SK-N-SH treated with all-trans-retinoic acid at 6 μM for 48 hours (cell line): ENCODE results near the gene TMEM125.

Experiments
- BACH2 ChIP-seq: fragments of 250-450 bp; sonication (Bioruptor Pico); IDR thresholded peaks from 2 replicates; pipeline ENCODE4 v1.9.0; 2021; ENCODE audit warnings: mild to moderate bottlenecking, borderline replicate concordance
- GLIS3 ChIP-seq: fragments of 250-450 bp; sonication (Bioruptor Pico); IDR thresholded peaks from 2 replicates; pipeline ENCODE4 v1.5.0; 2020; ENCODE audit warnings: mild to moderate bottlenecking, moderate library complexity
- RARB ChIP-seq: fragments of 250-450 bp; sonication (Bioruptor Pico); IDR thresholded peaks from 2 replicates; pipeline ENCODE4 v1.8.0; 2021; ENCODE audit warnings: mild to moderate bottlenecking, moderate library complexity
- SNAI2 ChIP-seq: fragments of 250-450 bp; sonication (Bioruptor Pico); IDR thresholded peaks from 2 replicates; pipeline ENCODE4 v1.5.0; 2020; ENCODE audit warnings: mild to moderate bottlenecking, moderate library complexity
- ZFP3 ChIP-seq: fragments of 250-450 bp; sonication (Bioruptor Pico); IDR thresholded peaks from 2 replicates; pipeline ENCODE4 v1.5.0; 2020; ENCODE audit warnings: mild to moderate bottlenecking, moderate library complexity
- ZFP30 ChIP-seq: fragments of 450-650 bp; formaldehyde crosslinking; IDR thresholded peaks from 2 replicates; pipeline ENCODE4 v1.5.0; 2022; ENCODE audit warnings: mild to moderate bottlenecking, moderate library complexity
- TF ChIP-seq, protein P1 (sequence below): fragments of 250-450 bp; sonication (Bioruptor Pico); IDR thresholded peaks from 2 replicates; pipeline ENCODE4 v1.8.0; 2021; ENCODE audit warnings: low read depth, mild to moderate bottlenecking, moderate library complexity, borderline replicate concordance
- TF ChIP-seq, protein P2 (sequence below): fragments of 250-450 bp; sonication (Bioruptor Pico); IDR thresholded peaks from 2 replicates; pipeline ENCODE4 v1.8.0; 2020; ENCODE audit warnings: mild to moderate bottlenecking, moderate library complexity, borderline replicate concordance
- TF ChIP-seq, protein P3 (sequence below): fragments of 250-450 bp; sonication (Bioruptor Pico); IDR thresholded peaks from 2 replicates; pipeline ENCODE4 v1.5.0; 2020; ENCODE audit warnings: mild to moderate bottlenecking, moderate library complexity

DNA sequence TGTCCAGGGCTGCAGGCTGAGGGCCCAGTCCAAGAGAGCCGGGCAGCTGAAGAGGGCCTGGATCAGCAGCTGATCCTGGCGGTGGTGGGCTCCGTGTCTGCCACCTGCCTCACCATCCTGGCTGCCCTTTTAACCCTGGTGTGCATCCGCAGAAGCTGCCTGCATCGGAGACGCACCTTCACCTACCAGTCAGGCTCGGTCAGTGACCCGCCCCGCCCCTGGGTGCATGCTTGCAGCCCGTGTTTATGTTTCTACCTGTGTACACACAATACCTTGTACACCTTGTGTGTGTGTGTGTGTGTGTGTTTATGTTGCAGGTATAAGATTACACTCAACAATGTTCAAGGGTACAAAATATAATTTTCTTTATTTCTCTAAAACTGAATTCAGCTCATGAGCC is 44.0 kb downstream of the TMEM125 start:
- no peak for TF ChIP-seq ZFP30 (CRISPR knock-in tag)
- no peak for TF ChIP-seq GLIS3
- no peak for TF ChIP-seq ZFP3 (CRISPR knock-in tag)
- no peak for TF ChIP-seq RARB
- TF ChIP-seq, protein P1, sequence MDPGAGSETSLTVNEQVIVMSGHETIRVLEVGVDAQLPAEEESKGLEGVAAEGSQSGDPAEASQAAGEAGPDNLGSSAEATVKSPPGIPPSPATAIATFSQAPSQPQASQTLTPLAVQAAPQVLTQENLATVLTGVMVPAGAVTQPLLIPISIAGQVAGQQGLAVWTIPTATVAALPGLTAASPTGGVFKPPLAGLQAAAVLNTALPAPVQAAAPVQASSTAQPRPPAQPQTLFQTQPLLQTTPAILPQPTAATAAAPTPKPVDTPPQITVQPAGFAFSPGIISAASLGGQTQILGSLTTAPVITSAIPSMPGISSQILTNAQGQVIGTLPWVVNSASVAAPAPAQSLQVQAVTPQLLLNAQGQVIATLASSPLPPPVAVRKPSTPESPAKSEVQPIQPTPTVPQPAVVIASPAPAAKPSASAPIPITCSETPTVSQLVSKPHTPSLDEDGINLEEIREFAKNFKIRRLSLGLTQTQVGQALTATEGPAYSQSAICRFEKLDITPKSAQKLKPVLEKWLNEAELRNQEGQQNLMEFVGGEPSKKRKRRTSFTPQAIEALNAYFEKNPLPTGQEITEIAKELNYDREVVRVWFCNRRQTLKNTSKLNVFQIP (CRISPR knock-in tag) = no peak
- TF ChIP-seq, protein P2, sequence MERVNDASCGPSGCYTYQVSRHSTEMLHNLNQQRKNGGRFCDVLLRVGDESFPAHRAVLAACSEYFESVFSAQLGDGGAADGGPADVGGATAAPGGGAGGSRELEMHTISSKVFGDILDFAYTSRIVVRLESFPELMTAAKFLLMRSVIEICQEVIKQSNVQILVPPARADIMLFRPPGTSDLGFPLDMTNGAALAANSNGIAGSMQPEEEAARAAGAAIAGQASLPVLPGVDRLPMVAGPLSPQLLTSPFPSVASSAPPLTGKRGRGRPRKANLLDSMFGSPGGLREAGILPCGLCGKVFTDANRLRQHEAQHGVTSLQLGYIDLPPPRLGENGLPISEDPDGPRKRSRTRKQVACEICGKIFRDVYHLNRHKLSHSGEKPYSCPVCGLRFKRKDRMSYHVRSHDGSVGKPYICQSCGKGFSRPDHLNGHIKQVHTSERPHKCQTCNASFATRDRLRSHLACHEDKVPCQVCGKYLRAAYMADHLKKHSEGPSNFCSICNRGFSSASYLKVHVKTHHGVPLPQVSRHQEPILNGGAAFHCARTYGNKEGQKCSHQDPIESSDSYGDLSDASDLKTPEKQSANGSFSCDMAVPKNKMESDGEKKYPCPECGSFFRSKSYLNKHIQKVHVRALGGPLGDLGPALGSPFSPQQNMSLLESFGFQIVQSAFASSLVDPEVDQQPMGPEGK (CRISPR knock-in tag) = no peak
- no peak for TF ChIP-seq BACH2 (CRISPR knock-in tag)
- no peak for TF ChIP-seq SNAI2
- TF ChIP-seq, protein P3, sequence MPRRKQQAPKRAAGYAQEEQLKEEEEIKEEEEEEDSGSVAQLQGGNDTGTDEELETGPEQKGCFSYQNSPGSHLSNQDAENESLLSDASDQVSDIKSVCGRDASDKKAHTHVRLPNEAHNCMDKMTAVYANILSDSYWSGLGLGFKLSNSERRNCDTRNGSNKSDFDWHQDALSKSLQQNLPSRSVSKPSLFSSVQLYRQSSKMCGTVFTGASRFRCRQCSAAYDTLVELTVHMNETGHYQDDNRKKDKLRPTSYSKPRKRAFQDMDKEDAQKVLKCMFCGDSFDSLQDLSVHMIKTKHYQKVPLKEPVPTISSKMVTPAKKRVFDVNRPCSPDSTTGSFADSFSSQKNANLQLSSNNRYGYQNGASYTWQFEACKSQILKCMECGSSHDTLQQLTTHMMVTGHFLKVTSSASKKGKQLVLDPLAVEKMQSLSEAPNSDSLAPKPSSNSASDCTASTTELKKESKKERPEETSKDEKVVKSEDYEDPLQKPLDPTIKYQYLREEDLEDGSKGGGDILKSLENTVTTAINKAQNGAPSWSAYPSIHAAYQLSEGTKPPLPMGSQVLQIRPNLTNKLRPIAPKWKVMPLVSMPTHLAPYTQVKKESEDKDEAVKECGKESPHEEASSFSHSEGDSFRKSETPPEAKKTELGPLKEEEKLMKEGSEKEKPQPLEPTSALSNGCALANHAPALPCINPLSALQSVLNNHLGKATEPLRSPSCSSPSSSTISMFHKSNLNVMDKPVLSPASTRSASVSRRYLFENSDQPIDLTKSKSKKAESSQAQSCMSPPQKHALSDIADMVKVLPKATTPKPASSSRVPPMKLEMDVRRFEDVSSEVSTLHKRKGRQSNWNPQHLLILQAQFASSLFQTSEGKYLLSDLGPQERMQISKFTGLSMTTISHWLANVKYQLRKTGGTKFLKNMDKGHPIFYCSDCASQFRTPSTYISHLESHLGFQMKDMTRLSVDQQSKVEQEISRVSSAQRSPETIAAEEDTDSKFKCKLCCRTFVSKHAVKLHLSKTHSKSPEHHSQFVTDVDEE (CRISPR knock-in tag) = no peak
